WTC11 (cell line): ENCODE measurements around the gene TEDC2. TPM values are rescaled to one million over a fixed set of nuclear protein-coding genes. Genes with fewer than 3 reads are reported as not detected.
A peak's percentile ranks its signal among the peaks of the same experiment; 100 is the strongest.

Experiments used
- ATAC-seq: fragments of 200-7000 bp; cut with Tn5 transposase; 2 replicates; pipeline ENCODE4 v1.10.0; 2021; ENCODE audit warnings: mild to moderate bottlenecking, moderate library complexity
- CTCF ChIA-PET: fragments of 300-600 bp; sonication (Branson Sonifier 250); formaldehyde crosslinking; loops from one replicate; lab custom pipeline; 2021; ENCODE audit warnings: antibody characterized with exemption; lab: Charles Lee
- POLR2A ChIA-PET: fragments of 350-600 bp; sonication (Branson Sonifier 250); formaldehyde crosslinking; loops from one replicate; lab custom pipeline; 2021; ENCODE audit warnings: antibody characterized with exemption; lab: Charles Lee
- DNase-seq: peaks from one replicate; pipeline ENCODE4 v3.0.0; 2021; ENCODE audit warnings: low spot score
- H3K27ac Mint-ChIP-seq: 2 replicates; pipeline ENCODE4 v1.8.0; 2021; ENCODE audit warnings: mixed read lengths
- H3K27me3 Mint-ChIP-seq: 2 replicates; pipeline ENCODE4 v1.8.0; 2021; ENCODE audit warnings: low read depth, mild to moderate bottlenecking, moderate library complexity, mixed read lengths
- H3K36me3 Mint-ChIP-seq: 2 replicates; pipeline ENCODE4 v1.8.0; 2021; ENCODE audit warnings: mixed read lengths
- H3K4me1 Mint-ChIP-seq: 2 replicates; pipeline ENCODE4 v1.8.0; 2022; ENCODE audit warnings: mixed read lengths
- H3K4me3 Mint-ChIP-seq: 2 replicates; pipeline ENCODE4 v1.8.0; 2021; ENCODE audit warnings: mild to moderate bottlenecking, moderate library complexity, mixed read lengths
- H3K9me3 Mint-ChIP-seq: 2 replicates; pipeline ENCODE4 v1.8.0; 2021; ENCODE audit warnings: mixed read lengths
- ATF1 ChIP-seq: sonication (generic); formaldehyde crosslinking; IDR thresholded peaks from 2 replicates; pipeline ENCODE4 v1.8.1; 2023; ENCODE audit warnings: mild to moderate bottlenecking, moderate library complexity, missing genetic modification reagents
- ERG ChIP-seq: fragments of 250-450 bp; sonication (Bioruptor Pico); IDR thresholded peaks from 2 replicates; pipeline ENCODE4 v1.8.0; 2021; ENCODE audit warnings: mild to moderate bottlenecking
- ETV6 ChIP-seq: sonication (generic); formaldehyde crosslinking; IDR thresholded peaks from 2 replicates; pipeline ENCODE4 v1.8.1; 2022; ENCODE audit warnings: mild to moderate bottlenecking, missing genetic modification reagents
- HMGA2 ChIP-seq: fragments of 250-450 bp; sonication (Bioruptor Pico); IDR thresholded peaks from 2 replicates; pipeline ENCODE4 v1.4.0; 2021; ENCODE audit warnings: mild to moderate bottlenecking, moderate library complexity
- JUN ChIP-seq: sonication (generic); formaldehyde crosslinking; IDR thresholded peaks from 2 replicates; pipeline ENCODE4 v1.8.0; 2023; ENCODE audit warnings: mild to moderate bottlenecking, missing genetic modification reagents
- KAT7 ChIP-seq: sonication (generic); formaldehyde crosslinking; IDR thresholded peaks from 2 replicates; pipeline ENCODE4 v1.8.1; 2023; ENCODE audit warnings: missing genetic modification reagents, mild to moderate bottlenecking, borderline replicate concordance
- MAX ChIP-seq: sonication (generic); formaldehyde crosslinking; IDR thresholded peaks from 2 replicates; pipeline ENCODE4 v1.8.0; 2022; ENCODE audit warnings: mild to moderate bottlenecking, missing genetic modification reagents
- MYBL2 ChIP-seq: sonication (generic); formaldehyde crosslinking; IDR thresholded peaks from 2 replicates; pipeline ENCODE4 v1.8.1; 2023; ENCODE audit warnings: mild to moderate bottlenecking, moderate library complexity, missing genetic modification reagents
- NFATC4 ChIP-seq: fragments of 250-450 bp; sonication (Bioruptor Pico); IDR thresholded peaks from 2 replicates; pipeline ENCODE4 v1.9.0; 2021; ENCODE audit warnings: mild to moderate bottlenecking
- PREB ChIP-seq: sonication (generic); formaldehyde crosslinking; IDR thresholded peaks from 2 replicates; pipeline ENCODE4 v1.8.1; 2022; ENCODE audit warnings: mild to moderate bottlenecking, missing genetic modification reagents, moderate library complexity, borderline replicate concordance
- TEAD1 ChIP-seq: sonication (generic); formaldehyde crosslinking; IDR thresholded peaks from 2 replicates; pipeline ENCODE4 v1.8.0; 2022; ENCODE audit warnings: mild to moderate bottlenecking, missing genetic modification reagents
- TEAD4 ChIP-seq: sonication (generic); formaldehyde crosslinking; IDR thresholded peaks from 2 replicates; pipeline ENCODE4 v1.8.0; 2022; ENCODE audit warnings: mild to moderate bottlenecking, missing genetic modification reagents
- ZBTB21 ChIP-seq: sonication (generic); formaldehyde crosslinking; IDR thresholded peaks from 2 replicates; pipeline ENCODE4 v1.8.1; 2023; ENCODE audit warnings: mild to moderate bottlenecking, missing genetic modification reagents, borderline replicate concordance
- ZSCAN18 ChIP-seq: fragments of 250-450 bp; sonication (Bioruptor Pico); IDR thresholded peaks from 2 replicates; pipeline ENCODE4 v2.1.2; 2022; ENCODE audit warnings: mild to moderate bottlenecking, moderate library complexity
- total RNA-seq: library from RNA; stranded (reverse); gene quantifications from 3 replicates; pipeline ENCODE4 v1.2.3, GENCODE V29; 2021
- TF ChIP-seq, protein P1 (sequence below): sonication (generic); formaldehyde crosslinking; IDR thresholded peaks from 2 replicates; pipeline ENCODE4 v1.8.1; 2023; ENCODE audit warnings: mild to moderate bottlenecking, moderate library complexity, missing genetic modification reagents
- TF ChIP-seq, protein P2 (sequence below): fragments of 250-450 bp; sonication (Bioruptor Pico); IDR thresholded peaks from 2 replicates; pipeline ENCODE4 v1.9.0; 2021; ENCODE audit warnings: mild to moderate bottlenecking
- TF ChIP-seq, protein P3 (sequence below): sonication (generic); formaldehyde crosslinking; IDR thresholded peaks from 2 replicates; pipeline ENCODE4 v1.8.0; 2022; ENCODE audit warnings: mild to moderate bottlenecking, missing genetic modification reagents

The TEDC2 gene
- total RNA-seq, 1 experiment from 2014 or later, result 61.6 TPM

GRCh38 chr16:2497116-2497630 is 37.3 kb downstream of the TEDC2 start (continued):
- TF ChIP-seq, protein P1, sequence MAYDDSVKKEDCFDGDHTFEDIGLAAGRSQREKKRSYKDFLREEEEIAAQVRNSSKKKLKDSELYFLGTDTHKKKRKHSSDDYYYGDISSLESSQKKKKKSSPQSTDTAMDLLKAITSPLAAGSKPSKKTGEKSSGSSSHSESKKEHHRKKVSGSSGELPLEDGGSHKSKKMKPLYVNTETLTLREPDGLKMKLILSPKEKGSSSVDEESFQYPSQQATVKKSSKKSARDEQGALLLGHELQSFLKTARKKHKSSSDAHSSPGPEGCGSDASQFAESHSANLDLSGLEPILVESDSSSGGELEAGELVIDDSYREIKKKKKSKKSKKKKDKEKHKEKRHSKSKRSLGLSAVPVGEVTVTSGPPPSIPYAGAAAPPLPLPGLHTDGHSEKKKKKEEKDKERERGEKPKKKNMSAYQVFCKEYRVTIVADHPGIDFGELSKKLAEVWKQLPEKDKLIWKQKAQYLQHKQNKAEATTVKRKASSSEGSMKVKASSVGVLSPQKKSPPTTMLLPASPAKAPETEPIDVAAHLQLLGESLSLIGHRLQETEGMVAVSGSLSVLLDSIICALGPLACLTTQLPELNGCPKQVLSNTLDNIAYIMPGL (CRISPR knock-in tag), result no peak
- TF ChIP-seq TEAD1 (CRISPR knock-in tag) (no peak), NFATC4 (CRISPR knock-in tag) (no peak), MAX (CRISPR knock-in tag) (no peak), MYBL2 (no peak)
- TF ChIP-seq, protein P2, sequence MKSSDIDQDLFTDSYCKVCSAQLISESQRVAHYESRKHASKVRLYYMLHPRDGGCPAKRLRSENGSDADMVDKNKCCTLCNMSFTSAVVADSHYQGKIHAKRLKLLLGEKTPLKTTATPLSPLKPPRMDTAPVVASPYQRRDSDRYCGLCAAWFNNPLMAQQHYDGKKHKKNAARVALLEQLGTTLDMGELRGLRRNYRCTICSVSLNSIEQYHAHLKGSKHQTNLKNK (CRISPR knock-in tag), result no peak

- Mint-ChIP-seq H3K4me3 (no peak overlapping the region), H3K4me1 (peaks cover 4% of the 10 kb centered on the region), H3K36me3 (peaks cover 5% of the 10 kb centered on the region), H3K27ac (peak overlapping the region; percentile 16), H3K27me3 (no peaks in the 10 kb centered on the region), H3K9me3 (no peaks in the 10 kb centered on the region)
- DNase-seq (no peak), ATAC-seq (no peak)
- CTCF ChIA-PET, result interaction anchor here (1.0 kb wide), 1 partner anchor 23 kb away, joined by 3 read pairs; no protein-coding TSS in a partner anchor
- POLR2A ChIA-PET, result no interaction called here
- TF ChIP-seq ETV6, result no peak
- TF ChIP-seq, all 79 proteins: peak for 0
Measured at GRCh38 chr16:2497695-2498484, 38.0 kb downstream of the TEDC2 start.

DNA sequence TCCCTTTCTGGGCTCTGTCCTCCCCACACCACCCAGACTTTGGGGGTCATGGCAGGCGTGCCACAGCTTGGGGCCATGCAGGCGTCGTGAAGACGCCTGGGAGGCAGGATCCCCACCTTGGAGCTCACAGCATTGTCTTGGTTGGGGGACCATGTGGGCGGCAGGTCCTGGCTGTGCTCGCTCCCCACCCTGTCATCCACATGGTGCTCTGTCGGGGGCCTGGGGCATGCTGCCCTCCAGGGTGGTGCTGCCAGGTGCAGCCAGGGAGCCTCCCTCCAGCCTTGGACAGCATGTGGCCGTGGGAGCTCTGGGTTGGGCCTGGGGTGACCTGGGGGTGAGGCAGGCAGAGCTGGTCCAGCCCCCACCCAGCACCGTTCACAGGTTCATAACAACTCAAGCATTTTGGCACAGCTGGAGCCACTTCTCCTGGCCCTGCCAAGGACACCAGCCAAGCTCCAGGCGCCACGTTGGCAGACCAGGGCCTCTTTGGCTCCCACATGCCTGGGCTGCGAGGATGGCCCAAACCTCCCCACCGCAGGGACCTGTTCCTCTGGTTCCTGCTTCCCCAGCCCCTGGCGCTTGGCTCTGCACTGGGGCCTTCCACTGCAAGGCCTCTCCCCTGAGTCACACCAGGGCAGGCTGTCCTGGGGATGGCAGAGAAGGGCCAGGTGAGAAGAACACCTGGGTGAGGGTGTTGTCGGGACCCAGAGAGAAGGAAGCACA is 38.8 kb downstream of the TEDC2 start:
- H3K4me1 Mint-ChIP-seq, result peaks cover 4% of the 10 kb centered on the region
- DNase-seq (no peak), ATAC-seq (no peak)
- no peak overlapping the region for H3K27ac Mint-ChIP-seq
- H3K4me3 Mint-ChIP-seq, result no peak overlapping the region
- POLR2A ChIA-PET, result no interaction called here
- peaks cover 5% of the 10 kb centered on the region for H3K36me3 Mint-ChIP-seq
- no peaks in the 10 kb centered on the region for H3K9me3 Mint-ChIP-seq
- TF ChIP-seq JUN (CRISPR knock-in tag) (no peak), KAT7 (no peak), TEAD4 (CRISPR knock-in tag) (no peak), ZBTB21 (CRISPR knock-in tag) (no peak), PREB (CRISPR knock-in tag) (no peak), ERG (CRISPR knock-in tag) (no peak), ZSCAN18 (no peak), HMGA2 (no peak), ATF1 (CRISPR knock-in tag) (no peak)
- TF ChIP-seq, protein P3, sequence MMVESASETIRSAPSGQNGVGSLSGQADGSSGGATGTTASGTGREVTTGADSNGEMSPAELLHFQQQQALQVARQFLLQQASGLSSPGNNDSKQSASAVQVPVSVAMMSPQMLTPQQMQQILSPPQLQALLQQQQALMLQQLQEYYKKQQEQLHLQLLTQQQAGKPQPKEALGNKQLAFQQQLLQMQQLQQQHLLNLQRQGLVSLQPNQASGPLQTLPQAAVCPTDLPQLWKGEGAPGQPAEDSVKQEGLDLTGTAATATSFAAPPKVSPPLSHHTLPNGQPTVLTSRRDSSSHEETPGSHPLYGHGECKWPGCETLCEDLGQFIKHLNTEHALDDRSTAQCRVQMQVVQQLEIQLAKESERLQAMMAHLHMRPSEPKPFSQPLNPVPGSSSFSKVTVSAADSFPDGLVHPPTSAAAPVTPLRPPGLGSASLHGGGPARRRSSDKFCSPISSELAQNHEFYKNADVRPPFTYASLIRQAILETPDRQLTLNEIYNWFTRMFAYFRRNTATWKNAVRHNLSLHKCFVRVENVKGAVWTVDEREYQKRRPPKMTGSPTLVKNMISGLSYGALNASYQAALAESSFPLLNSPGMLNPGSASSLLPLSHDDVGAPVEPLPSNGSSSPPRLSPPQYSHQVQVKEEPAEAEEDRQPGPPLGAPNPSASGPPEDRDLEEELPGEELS (CRISPR knock-in tag), result no peak
- TF ChIP-seq, all 79 proteins: peak for 0
- CTCF ChIA-PET, result interaction anchor here (1.0 kb wide), 1 partner anchor 22 kb away, joined by 3 read pairs; no protein-coding TSS in a partner anchor
- H3K27me3 Mint-ChIP-seq, result no peaks in the 10 kb centered on the region
